Panc1 (cell line): Measurements from ENCODE around the gene FAM53A. TPM values are rescaled to one million over a fixed set of nuclear protein-coding genes. Genes with fewer than 3 reads are reported as not detected.

Experiments
- ATAC-seq: fragments of 200-7000 bp; cut with Tn5 transposase; 2 replicates; pipeline ENCODE4 v1.9.1; 2020; ENCODE audit warnings: mild to moderate bottlenecking, moderate library complexity
- BruUV-seq: library from RNA; stranded (reverse); fragments of 400-500 nt; replicated peaks from 2 replicates; lab custom pipeline; 2021; lab: Mats Ljungman, UMichigan
- CTCF ChIA-PET: fragments of 300-600 bp; sonication (Branson Sonifier 250); formaldehyde crosslinking; loops from one replicate; lab custom pipeline; 2022; ENCODE audit warnings: antibody characterized with exemption; lab: Charles Lee
- POLR2A ChIA-PET: fragments of 300-600 bp; sonication (Branson Sonifier 250); formaldehyde crosslinking; loops from one replicate; lab custom pipeline; 2022; ENCODE audit warnings: antibody characterized with exemption; lab: Charles Lee
- DNase-seq: peaks from one replicate; pipeline ENCODE4 v3.0.0-alpha.2; 2010; ENCODE audit warnings: low read depth, low spot score
- H3K27ac ChIP-seq: 2 replicates; pipeline ENCODE4 v1.5.1; 2011; ENCODE audit warnings: mild to moderate bottlenecking, low read length, inconsistent platforms
- H3K27me3 ChIP-seq: fragments of 200-500 bp; sonication (Bioruptor generic); 2 replicates; pipeline ENCODE4 v1.6.0; 2014; ENCODE audit warnings: low read length, inconsistent platforms; ENCODE audit not compliant: control insufficient read depth, insufficient read depth
- H3K36me3 ChIP-seq: fragments of 200-500 bp; sonication (Bioruptor generic); 2 replicates; pipeline ENCODE4 v1.5.1; 2014; ENCODE audit warnings: inconsistent platforms, mild to moderate bottlenecking, low read length, moderate library complexity; ENCODE audit not compliant: control insufficient read depth, insufficient read depth
- H3K4me1 ChIP-seq: 2 replicates; pipeline ENCODE4 v1.5.1; 2011; ENCODE audit warnings: inconsistent platforms, mild to moderate bottlenecking, low read length, moderate library complexity; ENCODE audit not compliant: control insufficient read depth, insufficient read depth
- H3K4me3 ChIP-seq, 2 experiments: 2 replicates each; pipeline ENCODE4 v1.5.1; 2011 to 2012; ENCODE audit warnings: low read depth in 2 of 2, low read length in 2 of 2, mild to moderate bottlenecking in 2 of 2, inconsistent platforms in 1 of 2, moderate library complexity in 1 of 2
- H3K9me3 ChIP-seq: fragments of 200-500 bp; sonication (Bioruptor generic); 2 replicates; pipeline ENCODE4 v1.5.1; 2014; ENCODE audit warnings: low read depth, mild to moderate bottlenecking, inconsistent platforms, low read length, moderate library complexity; ENCODE audit not compliant: control insufficient read depth, insufficient read depth
- SIN3A ChIP-seq: IDR thresholded peaks from 2 replicates; pipeline ENCODE4 v1.6.1; 2012; ENCODE audit warnings: low read depth, mild to moderate bottlenecking, low read length, moderate library complexity, borderline replicate concordance; ENCODE audit not compliant: insufficient read depth
- TCF7L2 ChIP-seq: IDR thresholded peaks from 2 replicates; pipeline ENCODE4 v1.6.1; 2011; ENCODE audit warnings: mild to moderate bottlenecking, low read depth, low read length, inconsistent platforms
- in situ Hi-C: cut with HindIII; loops from 2 replicates; pipeline ENCODE4 v1.10.0; 2016; ENCODE audit warnings: low sequenced_read_pairs, low pct_unique_long_range_greater_than_20kb
- intact Hi-C: fragments of 100-400 bp; cut with micrococcal nuclease; formaldehyde crosslinking; loops from one replicate; pipeline ENCODE4 v1.10.0; 2022; ENCODE audit not compliant: unreplicated experiment
- total RNA-seq: library from RNA; stranded (reverse); gene quantifications from one replicate; pipeline ENCODE4 v1.2.1, GENCODE V29; 2021; ENCODE audit not compliant: unreplicated experiment
- TF ChIP-seq, protein P1 (sequence below): fragments of 450-650 bp; IDR thresholded peaks from 2 replicates; pipeline ENCODE4 v1.5.1; 2017; ENCODE audit warnings: mild to moderate bottlenecking
- TF ChIP-seq, protein P2 (sequence below), 2 experiments: IDR thresholded peaks; 2 replicates each; pipeline ENCODE4 v1.6.1; 2011 to 2012; ENCODE audit warnings: low read depth in 2 of 2, control low read depth in 1 of 2, low read length in 1 of 2, mild to moderate bottlenecking in 1 of 2, moderate library complexity in 1 of 2; ENCODE audit not compliant: insufficient read depth in 1 of 2

Gene FAM53A
- total RNA-seq, 1 experiment from 2014 or later, result 7.0 TPM

DNA sequence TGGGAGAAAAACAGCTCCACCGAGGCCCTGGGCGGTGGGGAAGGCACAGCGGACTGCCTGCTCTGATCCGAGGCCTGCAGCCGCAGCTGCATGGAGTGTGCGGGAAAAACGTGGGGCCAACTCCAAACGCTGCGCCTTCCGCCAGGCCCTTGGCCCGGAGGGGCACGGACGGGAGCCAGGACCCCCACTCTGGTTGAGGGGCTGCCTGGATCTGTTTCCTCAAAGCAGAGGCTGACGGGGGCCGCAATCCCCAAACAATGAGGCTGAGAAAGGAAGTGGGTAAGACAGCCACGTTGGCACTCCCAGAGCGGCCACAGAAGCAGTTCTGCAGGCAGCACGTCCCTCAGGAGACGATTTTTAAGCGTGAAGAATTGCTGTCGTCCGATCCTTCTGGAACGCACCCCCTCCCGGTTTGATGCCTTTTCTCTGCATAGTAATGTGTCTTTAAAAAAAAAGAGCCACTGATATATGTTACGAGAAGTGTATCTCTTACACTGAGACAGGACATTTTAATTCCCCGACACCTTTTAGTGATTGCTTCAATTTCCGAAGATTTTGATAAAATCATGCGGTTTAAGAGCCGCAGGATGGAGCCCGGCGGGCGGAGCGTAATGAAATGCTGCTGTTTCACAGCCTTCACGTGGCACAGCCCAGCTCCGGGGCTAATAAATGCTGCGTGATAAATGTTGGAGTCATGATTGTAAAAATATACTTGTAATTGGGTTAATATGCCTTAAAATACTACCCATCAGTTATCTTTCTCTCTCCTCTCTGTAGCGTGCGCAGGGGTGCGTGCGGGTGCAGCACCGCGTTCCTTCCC, 85.7 kb downstream of the FAM53A start:
- CTCF ChIA-PET, result no interaction called here

DNA sequence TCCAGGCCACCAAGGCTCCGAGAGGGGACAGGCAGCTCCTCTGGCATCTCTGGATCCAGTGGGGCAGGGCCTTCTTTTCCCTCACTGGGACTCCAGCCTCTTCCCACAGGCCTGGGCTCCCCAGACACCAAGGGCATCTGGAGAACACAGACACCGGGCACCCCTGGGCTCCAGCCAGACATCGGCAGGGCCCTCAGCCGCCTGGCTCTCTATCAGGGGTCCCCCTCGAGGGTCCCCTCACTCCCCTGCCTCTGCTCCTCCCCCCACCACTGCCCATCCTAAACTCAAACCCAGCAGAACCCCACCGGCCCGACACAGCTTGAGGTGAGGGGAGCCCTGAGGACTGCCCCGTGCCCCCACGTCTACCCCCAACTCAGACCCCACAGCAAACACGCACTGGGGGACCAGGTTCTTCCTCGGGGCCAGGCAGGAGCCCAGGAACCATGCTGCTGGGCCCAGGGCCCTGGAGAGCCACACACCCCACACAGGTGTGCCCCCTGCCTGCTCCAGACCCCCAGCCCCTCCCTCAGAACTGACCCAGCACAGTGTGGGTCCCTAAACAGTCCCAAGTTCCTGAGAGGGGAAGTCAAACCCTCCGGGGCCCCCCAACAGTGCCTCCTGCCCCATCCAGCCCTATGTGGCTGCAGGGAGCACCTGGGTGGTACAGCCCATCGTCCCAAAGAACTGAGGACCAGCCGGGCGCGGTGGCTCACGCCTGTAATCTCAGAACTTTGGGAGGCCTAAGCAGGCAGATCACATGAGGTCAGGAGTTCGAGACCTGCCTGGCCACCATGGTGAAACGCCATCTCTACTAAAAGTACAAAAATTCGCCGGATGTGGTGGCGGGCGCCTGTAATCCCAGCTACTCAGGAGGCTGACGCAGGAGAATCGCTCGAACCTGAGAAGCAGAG, 86.8 kb downstream of the FAM53A start:
- no peak overlapping the region for H3K27ac ChIP-seq
- intact Hi-C loops (no loop called here), in situ Hi-C loops (no loop called here)
- POLR2A ChIA-PET, result no interaction called here
- H3K9me3 ChIP-seq, result no peaks in the 10 kb centered on the region
- CTCF ChIA-PET, result no interaction called here
- ATAC-seq (no peak), DNase-seq (no peak)
- no TSS peak for BruUV-seq
- TF ChIP-seq TCF7L2, result no peak
- TF ChIP-seq, protein P1, sequence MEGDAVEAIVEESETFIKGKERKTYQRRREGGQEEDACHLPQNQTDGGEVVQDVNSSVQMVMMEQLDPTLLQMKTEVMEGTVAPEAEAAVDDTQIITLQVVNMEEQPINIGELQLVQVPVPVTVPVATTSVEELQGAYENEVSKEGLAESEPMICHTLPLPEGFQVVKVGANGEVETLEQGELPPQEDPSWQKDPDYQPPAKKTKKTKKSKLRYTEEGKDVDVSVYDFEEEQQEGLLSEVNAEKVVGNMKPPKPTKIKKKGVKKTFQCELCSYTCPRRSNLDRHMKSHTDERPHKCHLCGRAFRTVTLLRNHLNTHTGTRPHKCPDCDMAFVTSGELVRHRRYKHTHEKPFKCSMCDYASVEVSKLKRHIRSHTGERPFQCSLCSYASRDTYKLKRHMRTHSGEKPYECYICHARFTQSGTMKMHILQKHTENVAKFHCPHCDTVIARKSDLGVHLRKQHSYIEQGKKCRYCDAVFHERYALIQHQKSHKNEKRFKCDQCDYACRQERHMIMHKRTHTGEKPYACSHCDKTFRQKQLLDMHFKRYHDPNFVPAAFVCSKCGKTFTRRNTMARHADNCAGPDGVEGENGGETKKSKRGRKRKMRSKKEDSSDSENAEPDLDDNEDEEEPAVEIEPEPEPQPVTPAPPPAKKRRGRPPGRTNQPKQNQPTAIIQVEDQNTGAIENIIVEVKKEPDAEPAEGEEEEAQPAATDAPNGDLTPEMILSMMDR, result no peak
- TF ChIP-seq, protein P2, sequence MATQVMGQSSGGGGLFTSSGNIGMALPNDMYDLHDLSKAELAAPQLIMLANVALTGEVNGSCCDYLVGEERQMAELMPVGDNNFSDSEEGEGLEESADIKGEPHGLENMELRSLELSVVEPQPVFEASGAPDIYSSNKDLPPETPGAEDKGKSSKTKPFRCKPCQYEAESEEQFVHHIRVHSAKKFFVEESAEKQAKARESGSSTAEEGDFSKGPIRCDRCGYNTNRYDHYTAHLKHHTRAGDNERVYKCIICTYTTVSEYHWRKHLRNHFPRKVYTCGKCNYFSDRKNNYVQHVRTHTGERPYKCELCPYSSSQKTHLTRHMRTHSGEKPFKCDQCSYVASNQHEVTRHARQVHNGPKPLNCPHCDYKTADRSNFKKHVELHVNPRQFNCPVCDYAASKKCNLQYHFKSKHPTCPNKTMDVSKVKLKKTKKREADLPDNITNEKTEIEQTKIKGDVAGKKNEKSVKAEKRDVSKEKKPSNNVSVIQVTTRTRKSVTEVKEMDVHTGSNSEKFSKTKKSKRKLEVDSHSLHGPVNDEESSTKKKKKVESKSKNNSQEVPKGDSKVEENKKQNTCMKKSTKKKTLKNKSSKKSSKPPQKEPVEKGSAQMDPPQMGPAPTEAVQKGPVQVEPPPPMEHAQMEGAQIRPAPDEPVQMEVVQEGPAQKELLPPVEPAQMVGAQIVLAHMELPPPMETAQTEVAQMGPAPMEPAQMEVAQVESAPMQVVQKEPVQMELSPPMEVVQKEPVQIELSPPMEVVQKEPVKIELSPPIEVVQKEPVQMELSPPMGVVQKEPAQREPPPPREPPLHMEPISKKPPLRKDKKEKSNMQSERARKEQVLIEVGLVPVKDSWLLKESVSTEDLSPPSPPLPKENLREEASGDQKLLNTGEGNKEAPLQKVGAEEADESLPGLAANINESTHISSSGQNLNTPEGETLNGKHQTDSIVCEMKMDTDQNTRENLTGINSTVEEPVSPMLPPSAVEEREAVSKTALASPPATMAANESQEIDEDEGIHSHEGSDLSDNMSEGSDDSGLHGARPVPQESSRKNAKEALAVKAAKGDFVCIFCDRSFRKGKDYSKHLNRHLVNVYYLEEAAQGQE (IDR thresholded peaks at IDR 0.05; ENCODE audit: insufficient read depth in 1 of 2, low read depth in 2 of 2, low read length in 1 of 2), result no peak
- no peak for TF ChIP-seq SIN3A
- H3K4me1 ChIP-seq, result no peaks in the 10 kb centered on the region
- H3K27me3 ChIP-seq, result no peaks in the 10 kb centered on the region
- no peaks in the 10 kb centered on the region for H3K36me3 ChIP-seq
- no peak overlapping the region for H3K4me3 ChIP-seq

More for the DNA sequence above, 85.7 kb downstream of the FAM53A start:
- DNase-seq, result no peak
- Histone ChIP-seq H3K27ac (no peak overlapping the region), H3K4me3 (no peak overlapping the region), H3K36me3 (no peaks in the 10 kb centered on the region), H3K4me1 (no peaks in the 10 kb centered on the region), H3K9me3 (no peaks in the 10 kb centered on the region), H3K27me3 (no peaks in the 10 kb centered on the region)
- intact Hi-C loops, result no loop called here
- in situ Hi-C loops, result no loop called here
- no TSS peak for BruUV-seq
- TF ChIP-seq, protein P2 (IDR thresholded peaks at IDR 0.05; ENCODE audit: insufficient read depth in 1 of 2, low read depth in 2 of 2, low read length in 1 of 2), result no peak
- POLR2A ChIA-PET, result no interaction called here
- no peak for ATAC-seq
